ENCODE results near the gene ERF. TPM values are rescaled to one million over a fixed set of nuclear protein-coding genes. Genes with fewer than 3 reads are reported as not detected.

Gene ERF
- total and polyA plus RNA-seq, 2 of the 8 experiments (the other 6 are each of a cell fraction or from before 2014, with no cell fraction given) = 43.7 to 62.7 TPM

GRCh38 chr19:42216653-42217519, 38.0 kb downstream of the ERF start (continued):
- TF ChIP-seq RXRA (IDR thresholded peaks at IDR 0.05; ENCODE audit: insufficient read depth, low read depth, low read length) = no peak
- TF ChIP-seq ATF3 (IDR thresholded peaks at IDR 0.05; ENCODE audit: insufficient read depth, low read depth, low read length) = no peak
- peak; percentile 60; the same call in 1 of the 2 replicates for TF ChIP-seq JUND (IDR thresholded peaks at IDR 0.05; ENCODE audit: low read length)
- TF ChIP-seq RNF2 (IDR thresholded peaks at IDR 0.05; ENCODE audit: borderline replicate concordance, low read depth, low read length, missing control alignments, poor library complexity, severe bottlenecking) = no peak
- TF ChIP-seq MAX (IDR thresholded peaks at IDR 0.05) = peak; percentile 63
- TF ChIP-seq CHD1 (IDR thresholded peaks at IDR 0.05; ENCODE audit: low read depth, low read length) = peak; percentile 76; the same call in 1 of the 2 replicates
- no peak for TF ChIP-seq POU5F1 (IDR thresholded peaks at IDR 0.05; ENCODE audit: low read depth, low read length)
- no peak for TF ChIP-seq CBX8 (IDR thresholded peaks at IDR 0.05; ENCODE audit: borderline replicate concordance, low read depth, low read length)
- TF ChIP-seq YY1 (IDR thresholded peaks at IDR 0.05; ENCODE audit: low read depth, low read length) = no peak
- TF ChIP-seq EZH2 (IDR thresholded peaks at IDR 0.05; ENCODE audit: low read depth, low read length, severe bottlenecking) = no peak
- no peak for TF ChIP-seq SAP30 (IDR thresholded peaks at IDR 0.05; ENCODE audit: insufficient read depth, insufficient replicate concordance, low read length)
- peak in 1 of 2 experiments; percentile 77; a peak in 2 of 3 replicates for TF ChIP-seq EP300 (IDR thresholded peaks at IDR 0.05; ENCODE audit: borderline replicate concordance in 1 of 2, low read depth in 2 of 2, low read length in 2 of 2)
- TF ChIP-seq ASH2L (IDR thresholded peaks at IDR 0.05; ENCODE audit: low read length) = peak; percentile 19
